DOHH2 (cell line): Measurements from ENCODE around the gene DDX19B.

Experiments used
- H3F3A ChIP-seq: fragments of 200-600 bp; sonication (generic), shearing (Covaris generic); 2 replicates; pipeline ENCODE4 v1.6.0; 2016; ENCODE audit warnings: antibody characterized with exemption, mild to moderate bottlenecking; ENCODE audit not compliant: control insufficient read depth, insufficient read depth
- H3K27ac ChIP-seq: fragments of 200-600 bp; sonication (generic); 2 replicates; pipeline ENCODE4 v1.5.1; 2014; ENCODE audit warnings: low read depth, mild to moderate bottlenecking, low read length, moderate library complexity
- H3K27me3 ChIP-seq: fragments of 200-600 bp; sonication (generic); 2 replicates; pipeline ENCODE4 v1.6.1; 2014; ENCODE audit warnings: mild to moderate bottlenecking, low read length, mixed read lengths; ENCODE audit not compliant: control insufficient read depth
- H3K36me3 ChIP-seq: fragments of 200-600 bp; sonication (generic); 2 replicates; pipeline ENCODE4 v1.6.1; 2014; ENCODE audit warnings: mild to moderate bottlenecking, low read length, moderate library complexity, mixed read lengths; ENCODE audit not compliant: control insufficient read depth
- H3K4me1 ChIP-seq: fragments of 200-600 bp; sonication (generic); 2 replicates; pipeline ENCODE4 v1.6.1; 2014; ENCODE audit warnings: mild to moderate bottlenecking, low read length, mixed read lengths; ENCODE audit not compliant: control insufficient read depth
- H3K4me2 ChIP-seq: fragments of 200-600 bp; sonication (generic); 2 replicates; pipeline ENCODE4 v1.6.0; 2014; ENCODE audit warnings: mild to moderate bottlenecking, low read length, moderate library complexity
- H3K4me3 ChIP-seq: fragments of 200-600 bp; sonication (generic); 2 replicates; pipeline ENCODE4 v1.5.1; 2014; ENCODE audit warnings: mild to moderate bottlenecking, low read length, mixed read lengths
- H3K79me2 ChIP-seq: fragments of 200-600 bp; sonication (generic); 2 replicates; pipeline ENCODE4 v1.6.1; 2014; ENCODE audit warnings: mild to moderate bottlenecking, low read length, mixed read lengths; ENCODE audit not compliant: control insufficient read depth
- H3K9me2 ChIP-seq: fragments of 200-600 bp; sonication (generic); replicated peaks from 2 replicates; pipeline ENCODE4 v1.6.1; 2014; ENCODE audit warnings: mild to moderate bottlenecking, low read length, mixed read lengths; ENCODE audit not compliant: control insufficient read depth
- H3K9me3 ChIP-seq: fragments of 200-600 bp; sonication (generic); 2 replicates; pipeline ENCODE4 v1.6.1; 2014; ENCODE audit warnings: antibody characterized with exemption, low read length, mixed read lengths; ENCODE audit not compliant: control insufficient read depth, insufficient read depth
- H4K20me1 ChIP-seq: fragments of 200-600 bp; sonication (generic); 2 replicates; pipeline ENCODE4 v1.6.0; 2014; ENCODE audit warnings: low read depth, mild to moderate bottlenecking, antibody characterized with exemption, low read length, moderate library complexity; ENCODE audit not compliant: control insufficient read depth, insufficient read depth
- CTCF ChIP-seq: fragments of 200-600 bp; sonication (generic); IDR thresholded peaks from one replicate; pipeline ENCODE4 v1.5.1; 2014; ENCODE audit warnings: antibody characterized with exemption, mild to moderate bottlenecking, low read depth, low read length; ENCODE audit not compliant: poor library complexity, severe bottlenecking
- EZH2phosphoT487 ChIP-seq: fragments of 200-600 bp; sonication (generic); IDR thresholded peaks from 2 replicates; pipeline ENCODE4 v1.6.1; 2017; ENCODE audit warnings: borderline replicate concordance, mild to moderate bottlenecking, antibody characterized with exemption, low read length, moderate library complexity, mixed read lengths

The DDX19B gene

GRCh38 chr16:70370924-70371323 lies 71.9 kb downstream of the DDX19B start:
- Histone ChIP-seq H3K27me3 (no peaks in the 10 kb centered on the region), H3K79me2 (no peaks in the 10 kb centered on the region; the same call in 1 of the 2 replicates), H3K9me3 (no peaks in the 10 kb centered on the region), H3K36me3 (peaks cover 80% of the 10 kb centered on the region), H3F3A (peaks cover 18% of the 10 kb centered on the region), H3K4me1 (no peaks in the 10 kb centered on the region), H3K27ac (no peak overlapping the region), H3K9me2 (no peaks in the 10 kb centered on the region), H4K20me1 (peaks cover 3% of the 10 kb centered on the region; the same call in 1 of the 2 replicates), H3K4me3 (no peak overlapping the region), H3K4me2 (no peak overlapping the region)
- no peak for TF ChIP-seq EZH2phosphoT487
- no peak for TF ChIP-seq CTCF

GRCh38 chr16:70372921-70373728 lies 74.1 kb downstream of the DDX19B start:
- Histone ChIP-seq H3K9me3 (no peaks in the 10 kb centered on the region), H3K4me3 (no peak overlapping the region), H3K9me2 (no peaks in the 10 kb centered on the region), H3K27ac (no peak overlapping the region), H3K4me2 (no peak overlapping the region), H3K27me3 (no peaks in the 10 kb centered on the region), H4K20me1 (peaks cover 3% of the 10 kb centered on the region; the same call in 1 of the 2 replicates), H3K79me2 (peaks cover 6% of the 10 kb centered on the region), H3F3A (peaks cover 29% of the 10 kb centered on the region), H3K36me3 (peaks cover 85% of the 10 kb centered on the region), H3K4me1 (no peaks in the 10 kb centered on the region)
- TF ChIP-seq EZH2phosphoT487 (no peak), CTCF (no peak)

DNA sequence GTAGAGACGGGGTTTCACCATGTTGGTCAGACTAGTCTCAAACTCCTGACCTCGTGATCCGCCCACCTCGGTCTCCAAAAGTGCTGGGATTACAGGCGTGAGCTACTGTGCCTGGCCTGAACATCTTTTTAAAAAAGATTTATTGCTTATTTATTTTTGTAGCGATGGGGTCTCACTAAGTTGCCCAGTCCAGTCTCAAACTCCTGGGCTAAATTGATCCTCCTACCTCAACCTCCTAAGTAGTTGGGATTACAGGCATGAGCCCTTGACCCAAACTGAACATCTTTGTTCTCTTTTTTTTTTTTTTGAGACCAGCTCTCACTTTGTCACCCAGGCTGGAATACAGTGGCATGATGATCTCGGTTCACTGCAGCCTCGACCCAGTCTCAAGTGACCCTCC lies 75.2 kb downstream of the DDX19B start:
- Histone ChIP-seq H3K27ac (no peak overlapping the region), H3K36me3 (peaks cover 88% of the 10 kb centered on the region), H3K27me3 (no peaks in the 10 kb centered on the region), H3K4me2 (no peak overlapping the region), H4K20me1 (peaks cover 3% of the 10 kb centered on the region; the same call in 1 of the 2 replicates), H3K9me2 (no peaks in the 10 kb centered on the region), H3F3A (peaks cover 29% of the 10 kb centered on the region), H3K79me2 (peaks cover 14% of the 10 kb centered on the region), H3K9me3 (no peaks in the 10 kb centered on the region), H3K4me1 (peaks cover 2% of the 10 kb centered on the region), H3K4me3 (no peak overlapping the region)
- TF ChIP-seq CTCF: no peak
